PFSK-1 (cell line): ENCODE results near the gene ADCYAP1R1.

Source experiments
- FOXP2 ChIP-seq: optimal IDR thresholded peaks from 2 replicates; pipeline ENCODE3; 2011; ENCODE audit warnings: borderline replicate concordance, control low read depth, inconsistent platforms; ENCODE audit not compliant: insufficient read depth; ENCODE audit errors: extremely low read length, extremely low read depth
- POLR2AphosphoS5 ChIP-seq: IDR thresholded peaks from 2 replicates; pipeline ENCODE4 v1.6.1; 2012; ENCODE audit warnings: low read depth, mild to moderate bottlenecking, control low read depth, low read length, moderate library complexity
- REST ChIP-seq, 2 experiments: IDR thresholded peaks; 2 replicates each; pipeline versions ENCODE4 v1.6.1 to v1.8.0; 2011 to 2012; ENCODE audit warnings: low read depth in 2 of 2, low read length in 2 of 2, control low read depth in 1 of 2, inconsistent platforms in 1 of 2, mild to moderate bottlenecking in 1 of 2, moderate library complexity in 1 of 2; ENCODE audit not compliant: insufficient read depth in 1 of 2
- SIN3A ChIP-seq: IDR thresholded peaks from 2 replicates; pipeline ENCODE4 v1.6.1; 2012; ENCODE audit warnings: mild to moderate bottlenecking, low read length, moderate library complexity, borderline replicate concordance; ENCODE audit not compliant: insufficient read depth
- TAF1 ChIP-seq: IDR thresholded peaks from 2 replicates; pipeline ENCODE4 v1.6.1; 2012; ENCODE audit warnings: low read length, control low read depth, borderline replicate concordance; ENCODE audit not compliant: insufficient read depth

ADCYAP1R1 gene

GRCh38 chr7:31020161-31020560, 31.9 kb upstream of the ADCYAP1R1 start:
- TF ChIP-seq REST (IDR thresholded peaks at IDR 0.05; ENCODE audit: insufficient read depth in 1 of 2, low read depth in 2 of 2, low read length in 2 of 2) (no peak), FOXP2 (no peak)

GRCh38 chr7:31020652-31021051, 31.5 kb upstream of the ADCYAP1R1 start:
- TF ChIP-seq FOXP2 (no peak), TAF1 (no peak), REST (IDR thresholded peaks at IDR 0.05; ENCODE audit: insufficient read depth in 1 of 2, low read depth in 2 of 2, low read length in 2 of 2) (no peak), SIN3A (no peak)

- TF ChIP-seq SIN3A (no peak), POLR2AphosphoS5 (no peak), TAF1 (no peak), REST (IDR thresholded peaks at IDR 0.05; ENCODE audit: insufficient read depth in 1 of 2, low read depth in 2 of 2, low read length in 2 of 2) (no peak), FOXP2 (no peak)
Measured at GRCh38 chr7:31022117-31022516, 30.0 kb upstream of the ADCYAP1R1 start.

GRCh38 chr7:31022726-31023125, 29.4 kb upstream of the ADCYAP1R1 start:
- TF ChIP-seq FOXP2 (no peak), TAF1 (no peak), POLR2AphosphoS5 (no peak), REST (IDR thresholded peaks at IDR 0.05; ENCODE audit: insufficient read depth in 1 of 2, low read depth in 2 of 2, low read length in 2 of 2) (no peak), SIN3A (no peak)

GRCh38 chr7:31023877-31024276, 28.2 kb upstream of the ADCYAP1R1 start:
- TF ChIP-seq SIN3A (no peak), FOXP2 (no peak), POLR2AphosphoS5 (no peak), TAF1 (no peak), REST (IDR thresholded peaks at IDR 0.05; ENCODE audit: insufficient read depth in 1 of 2, low read depth in 2 of 2, low read length in 2 of 2) (no peak)
